Measurements from ENCODE around the gene SPATA46.

DNA sequence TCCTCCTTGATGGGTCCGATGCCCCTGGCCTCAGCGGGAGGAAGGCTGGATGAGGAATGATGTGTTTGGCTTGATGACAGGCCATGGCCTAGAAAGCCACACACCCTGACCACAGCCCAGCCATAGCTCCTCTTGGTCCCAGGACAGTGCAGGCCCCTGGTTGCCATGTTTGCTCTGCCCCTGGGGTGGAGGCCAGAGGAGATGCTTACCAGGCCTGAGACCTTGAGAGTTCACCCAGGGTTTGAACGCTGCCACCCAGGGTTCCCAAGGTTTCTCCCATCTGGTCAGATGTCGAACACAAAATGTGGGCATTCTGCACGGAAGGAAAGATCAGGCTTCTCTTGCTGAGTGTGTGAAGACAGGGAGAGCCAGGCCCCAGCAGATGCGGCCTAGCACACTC, 7.5 kb upstream of the SPATA46 start:
- TF ChIP-seq, protein P1, sequence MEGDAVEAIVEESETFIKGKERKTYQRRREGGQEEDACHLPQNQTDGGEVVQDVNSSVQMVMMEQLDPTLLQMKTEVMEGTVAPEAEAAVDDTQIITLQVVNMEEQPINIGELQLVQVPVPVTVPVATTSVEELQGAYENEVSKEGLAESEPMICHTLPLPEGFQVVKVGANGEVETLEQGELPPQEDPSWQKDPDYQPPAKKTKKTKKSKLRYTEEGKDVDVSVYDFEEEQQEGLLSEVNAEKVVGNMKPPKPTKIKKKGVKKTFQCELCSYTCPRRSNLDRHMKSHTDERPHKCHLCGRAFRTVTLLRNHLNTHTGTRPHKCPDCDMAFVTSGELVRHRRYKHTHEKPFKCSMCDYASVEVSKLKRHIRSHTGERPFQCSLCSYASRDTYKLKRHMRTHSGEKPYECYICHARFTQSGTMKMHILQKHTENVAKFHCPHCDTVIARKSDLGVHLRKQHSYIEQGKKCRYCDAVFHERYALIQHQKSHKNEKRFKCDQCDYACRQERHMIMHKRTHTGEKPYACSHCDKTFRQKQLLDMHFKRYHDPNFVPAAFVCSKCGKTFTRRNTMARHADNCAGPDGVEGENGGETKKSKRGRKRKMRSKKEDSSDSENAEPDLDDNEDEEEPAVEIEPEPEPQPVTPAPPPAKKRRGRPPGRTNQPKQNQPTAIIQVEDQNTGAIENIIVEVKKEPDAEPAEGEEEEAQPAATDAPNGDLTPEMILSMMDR (conservative IDR thresholded peaks at IDR 0.05; ENCODE audit: low read length), result no peak
- TF ChIP-seq EZH2phosphoT487 (IDR thresholded peaks at IDR 0.05; ENCODE audit: borderline replicate concordance, low read depth, low read length), result no peak
